CD4-positive, alpha-beta T cell treated with Interleukin-4 for 4 hours (primary cell): ENCODE measurements around the gene COL12A1.
"Not testable (repeated sequence)": the region's sequence is repeated elsewhere in the genome, so short reads cannot be mapped to it uniquely, and the experiment has no call there.

Experiments
- DNase-seq: peaks from one replicate; pipeline ENCODE4 v3.0.0-alpha.2; 2020

Gene COL12A1

GRCh38 chr6:75211920-75212590 is 6.2 kb upstream of the COL12A1 start:
- no peak for DNase-seq

- DNase-seq = peak; percentile 70
Observed at GRCh38 chr6:75210885-75211739, 5.3 kb upstream of the COL12A1 start.

- no peak for DNase-seq
Observed at GRCh38 chr6:75209184-75209723, 3.4 kb upstream of the COL12A1 start.

GRCh38 chr6:75208298-75209183 is 2.7 kb upstream of the COL12A1 start:
- peak; percentile 77 for DNase-seq

- DNase-seq = no peak
Observed at GRCh38 chr6:75206576-75207342, 906 bp upstream of the COL12A1 start.

- DNase-seq = no peak
Observed at GRCh38 chr6:75204959-75205775, 686 bp downstream of the COL12A1 start.

GRCh38 chr6:75204217-75204958 is 1.5 kb downstream of the COL12A1 start:
- DNase-seq = peak; percentile 8

GRCh38 chr6:75203721-75204120 is 2.1 kb downstream of the COL12A1 start:
- DNase-seq = no peak

- no peak for DNase-seq
Observed at GRCh38 chr6:75202676-75203131, 3.1 kb downstream of the COL12A1 start.

- no peak for DNase-seq
Observed at GRCh38 chr6:75201901-75202672, 3.8 kb downstream of the COL12A1 start.

- DNase-seq = no peak
Observed at GRCh38 chr6:75201021-75201420, 4.8 kb downstream of the COL12A1 start.

- DNase-seq = no peak
Observed at GRCh38 chr6:75199889-75200288, 6.0 kb downstream of the COL12A1 start.

- DNase-seq = no peak
Observed at GRCh38 chr6:75196081-75196687, 9.7 kb downstream of the COL12A1 start.

- no peak for DNase-seq
Observed at GRCh38 chr6:75188221-75188925, 17.5 kb downstream of the COL12A1 start.

- DNase-seq = not testable (repeated sequence)
Observed at GRCh38 chr6:75186581-75186980, 19.3 kb downstream of the COL12A1 start.

- no peak for DNase-seq
Observed at GRCh38 chr6:75183099-75183541, 22.7 kb downstream of the COL12A1 start.

- no peak for DNase-seq
Observed at GRCh38 chr6:75180864-75181263, 25.0 kb downstream of the COL12A1 start.

- DNase-seq = no peak
Observed at GRCh38 chr6:75178757-75179156, 27.1 kb downstream of the COL12A1 start.
